HepG2 (cell line): ENCODE data around the gene USP40. TPM values are rescaled to one million over a fixed set of nuclear protein-coding genes. Genes with fewer than 3 reads are reported as not detected.

Experiments used
- ATAC-seq: fragments of 200-7000 bp; cut with Tn5 transposase; 3 replicates; pipeline ENCODE4 v1.9.1; 2020; ENCODE audit warnings: mild to moderate bottlenecking, moderate library complexity
- BruUV-seq: library from RNA; stranded (reverse); fragments of 400-500 nt; replicated peaks from 2 replicates; lab custom pipeline; 2021; lab: Mats Ljungman, UMichigan
- CTCF ChIA-PET: fragments of 300-600 bp; formaldehyde crosslinking; extraction: SDS; loops from one replicate; lab custom pipeline; 2021; ENCODE audit warnings: low total read pairs, inconsistent platforms, low intra/inter-chr PET ratio; lab: Yijun Ruan, JAX
- POLR2A ChIA-PET: fragments of 350-600 bp; sonication (Branson Sonifier 250); formaldehyde crosslinking; loops from one replicate; lab custom pipeline; 2020; ENCODE audit warnings: antibody characterized with exemption, inconsistent platforms; lab: Yijun Ruan, JAX
- DNase-seq: peaks from one replicate; pipeline ENCODE4 v3.0.0-alpha.2; 2015; ENCODE audit warnings: low spot score
- FAIRE-seq: peaks from 3 replicates; lab custom pipeline; 2011; peaks lifted over from hg19 to GRCh38; lab: Jason Lieb, UNC
- H2AFZ ChIP-seq: one replicate; pipeline ENCODE4 v1.6.1; 2011; ENCODE audit warnings: low read length, inconsistent platforms
- H3K27ac ChIP-seq: fragments of 300-600 bp; 3 replicates; pipeline ENCODE4 v1.8.0; 2011; ENCODE audit warnings: mixed run types, mild to moderate bottlenecking, mixed read lengths, low read length, inconsistent platforms; ENCODE audit not compliant: insufficient read depth; ENCODE audit errors: extremely low read length
- H3K27me3 ChIP-seq, 2 experiments: fragments of 200-600 bp in 1 of 2; 2 replicates in 1 of 2; 3 replicates in 1 of 2; pipeline versions ENCODE4 v1.6.0 to v1.8.0; 2011; ENCODE audit warnings: low read length in 2 of 2, mild to moderate bottlenecking in 2 of 2, moderate library complexity in 2 of 2, inconsistent platforms in 1 of 2; ENCODE audit not compliant: insufficient read depth in 2 of 2, control insufficient read depth in 1 of 2
- H3K36me3 ChIP-seq, 2 experiments: fragments of 200-600 bp in 1 of 2; replicated peaks in 1 of 2; 2 replicates in 1 of 2; 3 replicates in 1 of 2; pipeline versions ENCODE4 v1.5.1 to v1.8.0; 2011; ENCODE audit warnings: low read length in 2 of 2, inconsistent platforms in 1 of 2; ENCODE audit not compliant: insufficient read depth in 2 of 2, control insufficient read depth in 1 of 2
- H3K4me1 ChIP-seq: 2 replicates; pipeline ENCODE4 v1.5.1; 2012; ENCODE audit warnings: low read length, inconsistent platforms; ENCODE audit not compliant: insufficient read depth
- H3K4me2 ChIP-seq: 2 replicates; pipeline ENCODE4 v1.6.0; 2011; ENCODE audit warnings: low read depth, low read length, inconsistent platforms
- H3K4me3 ChIP-seq, 3 experiments: fragments of 200-600 bp in 1 of 3; sonication (generic), shearing (Covaris generic) in 1 of 3; replicated peaks in 1 of 3; 2 replicates each; pipeline ENCODE4 v1.5.1; 2011 to 2016; ENCODE audit warnings: low read length in 3 of 3, inconsistent platforms in 2 of 3, low read depth in 2 of 3, mild to moderate bottlenecking in 2 of 3, control low read depth in 1 of 3, mixed read lengths in 1 of 3; ENCODE audit not compliant: insufficient read depth in 1 of 3
- H3K79me2 ChIP-seq: one replicate; pipeline ENCODE4 v1.6.1; 2011; ENCODE audit warnings: low read length, inconsistent platforms; ENCODE audit not compliant: insufficient read depth
- H3K9ac ChIP-seq: 2 replicates; pipeline ENCODE4 v1.6.0; 2011; ENCODE audit warnings: mild to moderate bottlenecking, low read depth, low read length, inconsistent platforms; ENCODE audit not compliant: insufficient read depth
- H3K9me3 ChIP-seq: 2 replicates; pipeline ENCODE4 v1.5.1; 2012; ENCODE audit warnings: mild to moderate bottlenecking, low read length
- H4K20me1 ChIP-seq: 2 replicates; pipeline ENCODE4 v1.6.0; 2011; ENCODE audit warnings: inconsistent platforms, mild to moderate bottlenecking, low read length, moderate library complexity; ENCODE audit not compliant: insufficient read depth
- FOXA3 ChIP-seq: IDR thresholded peaks from 2 replicates; pipeline ENCODE4 v1.6.1; 2016; ENCODE audit warnings: missing genetic modification reagents, missing compliant biosample characterization
- HDAC6 ChIP-seq: fragments of 200-600 bp; sonication (generic); IDR thresholded peaks from 2 replicates; pipeline ENCODE4 v1.7.0; 2017; ENCODE audit warnings: mild to moderate bottlenecking, antibody characterized with exemption, low read length, low read depth
- HOXA9 ChIP-seq: sonication (generic); formaldehyde crosslinking; IDR thresholded peaks from 2 replicates; pipeline ENCODE4 v1.8.1; 2022; ENCODE audit warnings: missing genetic modification reagents, mild to moderate bottlenecking, moderate library complexity, borderline replicate concordance
- KDM5B ChIP-seq: sonication (generic); formaldehyde crosslinking; IDR thresholded peaks from 2 replicates; pipeline ENCODE4 v1.4.0; 2020; ENCODE audit warnings: missing genetic modification reagents, mild to moderate bottlenecking, borderline replicate concordance
- REPIN1 ChIP-seq: sonication (generic); formaldehyde crosslinking; IDR thresholded peaks from 2 replicates; pipeline ENCODE4 v1.8.0; 2022; ENCODE audit warnings: missing genetic modification reagents, low read depth, mild to moderate bottlenecking, borderline replicate concordance
- TRAFD1 ChIP-seq: sonication (generic); formaldehyde crosslinking; IDR thresholded peaks from 2 replicates; pipeline ENCODE4 v1.5.1; 2020; ENCODE audit warnings: missing genetic modification reagents, mild to moderate bottlenecking, borderline replicate concordance
- ZFAT ChIP-seq: sonication (generic); formaldehyde crosslinking; conservative IDR thresholded peaks from 2 replicates; pipeline ENCODE4 v1.8.1; 2023; ENCODE audit warnings: missing genetic modification reagents, inconsistent platforms
- ZNF225 ChIP-seq: sonication (generic); formaldehyde crosslinking; IDR thresholded peaks from 2 replicates; pipeline ENCODE4 v1.4.0; 2020; ENCODE audit warnings: mild to moderate bottlenecking, missing genetic modification reagents
- ZNF672 ChIP-seq: sonication (generic); formaldehyde crosslinking; IDR thresholded peaks from 2 replicates; pipeline ENCODE4 v1.8.1; 2022; ENCODE audit warnings: missing genetic modification reagents
- ZSCAN5A ChIP-seq: sonication (generic); formaldehyde crosslinking; IDR thresholded peaks from 2 replicates; pipeline ENCODE4 v1.8.0; 2022; ENCODE audit warnings: mild to moderate bottlenecking, missing genetic modification reagents, borderline replicate concordance
- WGBS: methylation state at CpG from one replicate; pipeline ENCODE4 v1.1.6; 2017; ENCODE audit warnings: low lambda C conversion rate; 5-methylcytosine and 5-hydroxymethylcytosine counted together
- in situ Hi-C: cut with HindIII; loops from 2 replicates; pipeline ENCODE4 v1.10.0; 2017; ENCODE audit warnings: low pct_unique_long_range_greater_than_20kb; ENCODE audit not compliant: extremely low pct_ligation_motif_present
- intact Hi-C: fragments of 100-400 bp; cut with micrococcal nuclease; formaldehyde crosslinking; loops from one replicate; pipeline ENCODE4 v1.10.0; 2022; ENCODE audit not compliant: unreplicated experiment
- polyA plus RNA-seq, 8 experiments: library from polyadenylated mRNA; depleted of rRNA in 3 of 8; stranded (reverse) in 7 of 8; unstranded in 1 of 8; fragments of >200 nt; fragmentation: Illumina TruSeq in 4 of 8; extraction: Trizol in 4 of 8; gene quantifications; 2 replicates each; pipeline versions ENCODE4 v1.2.1 to v1.2.3, GENCODE V29; 2011 to 2016; ENCODE audit warnings: low read depth in 4 of 8, missing spikeins in 1 of 8, mixed read lengths in 1 of 8; ENCODE audit not compliant: insufficient read depth in 1 of 8
- total RNA-seq, 5 experiments: library from RNA; depleted of rRNA; stranded (reverse); fragments of >200 nt; fragmentation: Illumina TruSeq; extraction: Trizol; gene quantifications; 2 replicates each; pipeline ENCODE4 v1.2.3, GENCODE V29; 2016; ENCODE audit warnings: low read depth in 1 of 5
- TF ChIP-seq, protein P1 (sequence below), 2 experiments: fragments of 450-650 bp in 1 of 2; sonication (generic) in 1 of 2; formaldehyde crosslinking; IDR thresholded peaks; 2 replicates each; pipeline versions ENCODE4 v1.5.0 to v1.8.0; 2020 to 2022; ENCODE audit warnings: mild to moderate bottlenecking in 1 of 2, missing genetic modification reagents in 1 of 2

USP40 gene
- total and polyA plus RNA-seq, 2 of the 13 experiments (the other 11 are each of a cell fraction or from before 2014, with no cell fraction given), result 41.0 to 46.3 TPM

DNA sequence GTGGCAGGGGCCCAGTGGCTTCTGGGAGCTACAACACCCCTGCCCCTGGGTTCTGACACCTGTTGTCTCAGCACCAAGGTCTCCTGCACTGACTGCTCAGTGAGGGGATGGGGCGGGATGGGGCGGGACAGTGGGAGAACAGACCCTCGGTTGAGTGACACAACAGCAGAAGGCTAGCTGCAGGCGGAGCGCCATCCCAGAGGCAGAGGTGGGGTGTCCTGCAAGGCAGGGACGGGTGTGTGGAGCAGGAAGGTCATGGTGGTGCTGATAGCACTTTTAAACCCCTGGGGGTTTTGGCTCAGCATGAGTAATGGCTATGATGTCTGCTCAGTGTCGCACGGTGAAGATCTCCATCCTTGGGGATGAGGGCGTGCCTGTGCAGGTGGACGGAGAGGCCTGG is 107.2 kb downstream of the USP40 start:
- FAIRE-seq (no peak), ATAC-seq (no peak), DNase-seq (no peak)
- BruUV-seq, result no TSS peak
- no peak overlapping the region for H3K4me2 ChIP-seq
- no peaks in the 10 kb centered on the region for H3K9me3 ChIP-seq
- ChIA-PET CTCF (no interaction called here), POLR2A (no interaction called here)
- H3K9ac ChIP-seq, result no peak overlapping the region
- no peaks in the 10 kb centered on the region for H4K20me1 ChIP-seq
- in situ Hi-C loops, result no loop called here
- intact Hi-C loops, result no loop called here
- H2AFZ ChIP-seq, result no peak overlapping the region
- H3K79me2 ChIP-seq, result no peaks in the 10 kb centered on the region
- peaks cover 20% of the 10 kb centered on the region for H3K4me1 ChIP-seq
- TF ChIP-seq HOXA9, result 0 out of 2 replicates have a peak, but pooled peaks have one; percentile 33
- TF ChIP-seq KDM5B, result 0 out of 2 replicates have a peak, but pooled peaks have one; percentile 27
- TF ChIP-seq ZNF225 (CRISPR knock-in tag), result no peak
- peaks cover 46 to 71% of the 10 kb centered on the region in 2 experiments for H3K36me3 ChIP-seq
- 99% methylated on average over 10 of the region's 10 CpGs for WGBS
- no peak overlapping the region for H3K27ac ChIP-seq
- H3K4me3 ChIP-seq, result no peak overlapping the region
- no peaks in the 10 kb centered on the region for H3K27me3 ChIP-seq

DNA sequence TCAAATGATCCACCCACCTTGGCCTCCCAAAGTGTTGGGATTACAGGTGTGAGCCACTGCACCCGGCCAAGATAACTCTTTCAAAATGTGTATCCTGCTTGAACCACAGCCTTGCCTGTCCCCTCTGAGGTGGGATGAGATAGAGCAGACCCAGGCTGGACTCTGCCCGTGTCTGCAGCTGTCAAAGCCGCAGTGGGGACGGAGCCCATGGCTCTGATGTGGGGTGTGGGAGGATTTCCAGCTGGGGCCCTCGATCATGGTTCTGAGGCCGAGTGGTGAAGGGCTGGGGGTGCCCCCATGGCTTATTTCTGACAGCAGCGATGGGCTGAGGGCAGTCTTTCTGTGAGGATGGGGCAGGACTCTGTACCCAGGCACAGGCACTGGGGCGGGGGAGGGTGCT is 107.8 kb downstream of the USP40 start:
- Histone ChIP-seq H2AFZ (no peak overlapping the region), H3K79me2 (no peaks in the 10 kb centered on the region), H3K36me3 (peaks cover 44 to 70% of the 10 kb centered on the region in 2 experiments), H3K9me3 (no peaks in the 10 kb centered on the region), H3K27ac (no peak overlapping the region), H4K20me1 (no peaks in the 10 kb centered on the region), H3K4me2 (no peak overlapping the region), H3K9ac (no peak overlapping the region), H3K4me3 (no peak overlapping the region), H3K27me3 (no peaks in the 10 kb centered on the region), H3K4me1 (peaks cover 20% of the 10 kb centered on the region)
- WGBS, result 91% methylated on average over 7 of the region's 8 CpGs
- ChIA-PET POLR2A (no interaction called here), CTCF (no interaction called here)
- DNase-seq (no peak), ATAC-seq (no peak), FAIRE-seq (no peak)
- intact Hi-C loops, result no loop called here
- TF ChIP-seq REPIN1 (CRISPR knock-in tag) (no peak), ZNF672 (CRISPR knock-in tag) (no peak), FOXA3 (no peak), TRAFD1 (CRISPR knock-in tag) (no peak), ZFAT (CRISPR knock-in tag) (no peak), ZSCAN5A (CRISPR knock-in tag) (no peak), HDAC6 (no peak)
- TF ChIP-seq, protein P1, sequence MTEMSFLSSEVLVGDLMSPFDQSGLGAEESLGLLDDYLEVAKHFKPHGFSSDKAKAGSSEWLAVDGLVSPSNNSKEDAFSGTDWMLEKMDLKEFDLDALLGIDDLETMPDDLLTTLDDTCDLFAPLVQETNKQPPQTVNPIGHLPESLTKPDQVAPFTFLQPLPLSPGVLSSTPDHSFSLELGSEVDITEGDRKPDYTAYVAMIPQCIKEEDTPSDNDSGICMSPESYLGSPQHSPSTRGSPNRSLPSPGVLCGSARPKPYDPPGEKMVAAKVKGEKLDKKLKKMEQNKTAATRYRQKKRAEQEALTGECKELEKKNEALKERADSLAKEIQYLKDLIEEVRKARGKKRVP (CRISPR knock-in tag; IDR thresholded peaks at IDR 0.05), result no peak
- in situ Hi-C loops, result no loop called here
- BruUV-seq, result no TSS peak
